ENCODE measurements around the gene SETBP1.

The SETBP1 gene

DNA sequence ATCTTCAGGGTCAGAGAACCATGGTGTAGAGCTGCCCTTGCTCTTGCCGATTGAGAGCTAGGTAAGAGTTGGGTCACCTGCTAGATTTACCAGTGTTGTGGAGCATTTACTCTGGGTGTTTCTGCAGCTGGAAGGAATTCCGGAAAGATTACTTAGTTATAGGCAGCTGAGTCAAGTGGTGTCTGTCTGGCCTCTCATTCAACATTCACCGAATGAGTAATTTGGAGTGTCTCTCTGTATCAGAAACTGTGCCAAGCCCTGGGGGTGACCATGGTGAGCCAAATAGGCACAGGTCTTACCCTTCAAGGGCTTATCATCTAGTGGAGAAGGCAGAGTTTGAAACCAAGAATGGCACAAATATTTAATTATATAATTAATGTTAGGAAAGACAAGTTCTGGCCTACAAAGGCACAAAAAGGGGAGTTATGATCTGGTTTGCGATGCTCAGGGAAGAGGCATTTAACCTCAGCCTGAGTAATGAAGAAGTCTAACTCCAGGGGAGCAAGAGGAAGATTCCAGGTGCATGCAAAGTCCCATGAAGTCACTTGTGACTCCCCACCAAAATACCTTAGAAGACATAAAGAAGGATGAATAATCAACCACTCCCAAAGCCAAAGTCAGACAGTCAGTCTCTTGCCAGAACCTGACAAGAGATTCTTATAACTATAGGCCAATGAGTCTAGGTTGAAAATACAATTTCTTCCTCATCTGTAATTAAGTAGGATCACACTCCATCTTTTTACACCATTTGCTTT is 12.5 kb downstream of the SETBP1 start:
- no peak overlapping the region for H2BK5ac ChIP-seq (ENCODE audit: low read length)
- no peak overlapping the region for H2AK5ac ChIP-seq (ENCODE audit: low read depth, low read length)
- H3K79me1 ChIP-seq (ENCODE audit: low read depth, low read length) = peaks cover 2% of the 10 kb centered on the region
- no peak overlapping the region for H3K27ac ChIP-seq (replicated peaks; ENCODE audit: low read length)
- no CpG with 5 or more reads among the region's 4 CpGs for WGBS, 2 donors (ENCODE audit: extremely low coverage in 2 of 2, insufficient read length in 2 of 2, insufficient replicate concordance in 1 of 2)
- no peak for DNase-seq (ENCODE audit: low spot score)
- H3K9me3 ChIP-seq (replicated peaks in 1 of 2; ENCODE audit: control insufficient read depth in 2 of 2, insufficient read depth in 1 of 2, low read depth in 1 of 2, low read length in 2 of 2) = peaks cover 0 to 4% of the 10 kb centered on the region in 2 donors
- H2BK120ac ChIP-seq (ENCODE audit: low read depth, low read length) = no peak overlapping the region
- H2AFZ ChIP-seq (ENCODE audit: low read length) = no peak overlapping the region
- no peak overlapping the region for H3K4ac ChIP-seq (ENCODE audit: low read length)
- no peak overlapping the region for H3K23ac ChIP-seq (ENCODE audit: low read depth, low read length, poor library complexity)
- H3K18ac ChIP-seq (ENCODE audit: low read length) = no peak overlapping the region
- no peaks in the 10 kb centered on the region for H3K27me3 ChIP-seq (ENCODE audit: control insufficient read depth in 3 of 3, insufficient read depth in 3 of 3, low read depth in 1 of 3, low read length in 3 of 3)
- H3K36me3 ChIP-seq (replicated peaks in 1 of 2; ENCODE audit: control insufficient read depth in 2 of 2, insufficient read depth in 2 of 2, low read length in 2 of 2) = peaks cover 0 to 4% of the 10 kb centered on the region in 2 donors
- H2BK15ac ChIP-seq (ENCODE audit: low read length) = no peak overlapping the region
- H3K4me1 ChIP-seq (ENCODE audit: control insufficient read depth in 2 of 2, insufficient read depth in 1 of 2, low read depth in 1 of 2, low read length in 2 of 2) = peaks cover 3 to 13% of the 10 kb centered on the region in 2 donors
- no peak overlapping the region for H4K91ac ChIP-seq (ENCODE audit: low read depth, low read length, poor library complexity)
- H2BK12ac ChIP-seq (ENCODE audit: low read length) = no peak overlapping the region
- no peak overlapping the region for H3K9ac ChIP-seq (ENCODE audit: low read depth, low read length, poor library complexity)
- H3K4me3 ChIP-seq (ENCODE audit: low read length in 2 of 2) = no peak overlapping the region
- H3K4me2 ChIP-seq (ENCODE audit: insufficient read depth, low read length, poor library complexity, severe bottlenecking) = no peak overlapping the region
- no peak overlapping the region for H3K14ac ChIP-seq (ENCODE audit: low read length)
- no peak overlapping the region for H4K8ac ChIP-seq (ENCODE audit: low read depth, low read length)

DNA sequence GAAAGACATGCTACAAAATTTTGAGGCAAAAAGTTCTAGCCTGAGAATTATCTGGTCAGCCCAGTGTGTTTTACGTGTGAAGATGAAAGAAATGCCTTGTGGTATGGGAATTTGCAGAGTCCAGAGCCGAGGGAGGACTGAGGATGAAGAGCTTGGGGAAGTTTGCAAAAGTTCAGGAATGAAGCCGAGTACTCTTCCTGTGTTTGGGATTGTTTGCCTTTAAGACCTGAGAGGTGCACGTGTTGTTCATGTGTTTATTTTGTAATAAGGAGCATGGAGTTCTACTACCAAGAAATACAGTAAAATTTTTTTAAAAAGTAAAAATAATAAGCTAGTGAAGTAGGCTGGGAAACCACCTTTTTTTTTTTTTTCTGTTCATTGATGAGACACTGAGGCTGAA is 14.8 kb downstream of the SETBP1 start:
- peaks cover 3 to 13% of the 10 kb centered on the region in 2 donors for H3K4me1 ChIP-seq (ENCODE audit: control insufficient read depth in 2 of 2, insufficient read depth in 1 of 2, low read depth in 1 of 2, low read length in 2 of 2)
- no peak overlapping the region for H3K23ac ChIP-seq (ENCODE audit: low read depth, low read length, poor library complexity)
- H3K27me3 ChIP-seq (ENCODE audit: control insufficient read depth in 3 of 3, insufficient read depth in 3 of 3, low read depth in 1 of 3, low read length in 3 of 3) = no peaks in the 10 kb centered on the region
- no peak overlapping the region for H2AK5ac ChIP-seq (ENCODE audit: low read depth, low read length)
- H3K36me3 ChIP-seq (replicated peaks in 1 of 2; ENCODE audit: control insufficient read depth in 2 of 2, insufficient read depth in 2 of 2, low read length in 2 of 2) = peaks cover 0 to 4% of the 10 kb centered on the region in 2 donors
- H2BK120ac ChIP-seq (ENCODE audit: low read depth, low read length) = no peak overlapping the region
- no peak overlapping the region for H2BK12ac ChIP-seq (ENCODE audit: low read length)
- H2BK15ac ChIP-seq (ENCODE audit: low read length) = no peak overlapping the region
- no peak overlapping the region for H3K27ac ChIP-seq (replicated peaks; ENCODE audit: low read length)
- no peak overlapping the region for H4K91ac ChIP-seq (ENCODE audit: low read depth, low read length, poor library complexity)
- peaks cover 2% of the 10 kb centered on the region for H3K79me1 ChIP-seq (ENCODE audit: low read depth, low read length)
- H3K4me3 ChIP-seq (ENCODE audit: low read length in 2 of 2) = no peak overlapping the region
- peaks cover 0 to 4% of the 10 kb centered on the region in 2 donors for H3K9me3 ChIP-seq (replicated peaks in 1 of 2; ENCODE audit: control insufficient read depth in 2 of 2, insufficient read depth in 1 of 2, low read depth in 1 of 2, low read length in 2 of 2)
- no peak overlapping the region for H3K9ac ChIP-seq (ENCODE audit: low read depth, low read length, poor library complexity)
- no peak overlapping the region for H4K8ac ChIP-seq (ENCODE audit: low read depth, low read length)
- H3K14ac ChIP-seq (ENCODE audit: low read length) = no peak overlapping the region
- no peak overlapping the region for H2AFZ ChIP-seq (ENCODE audit: low read length)
- DNase-seq (ENCODE audit: low spot score) = no peak
- WGBS, 2 donors (ENCODE audit: extremely low coverage in 2 of 2, insufficient read length in 2 of 2, insufficient replicate concordance in 1 of 2) = no CpG with 5 or more reads among the region's 4 CpGs
- no peak overlapping the region for H3K4me2 ChIP-seq (ENCODE audit: insufficient read depth, low read length, poor library complexity, severe bottlenecking)
- H3K4ac ChIP-seq (ENCODE audit: low read length) = no peak overlapping the region
- no peak overlapping the region for H2BK5ac ChIP-seq (ENCODE audit: low read length)
- no peak overlapping the region for H3K18ac ChIP-seq (ENCODE audit: low read length)

GRCh38 chr18:44696892-44697291 is 16.2 kb downstream of the SETBP1 start:
- DNase-seq (ENCODE audit: low spot score) = no peak
- Histone ChIP-seq H4K8ac (ENCODE audit: low read depth, low read length) (no peak overlapping the region), H3K23ac (ENCODE audit: low read depth, low read length, poor library complexity) (no peak overlapping the region), H3K4me3 (ENCODE audit: low read length in 2 of 2) (no peak overlapping the region), H3K36me3 (replicated peaks in 1 of 2; ENCODE audit: control insufficient read depth in 2 of 2, insufficient read depth in 2 of 2, low read length in 2 of 2) (peaks cover 0 to 10% of the 10 kb centered on the region in 2 donors), H3K14ac (ENCODE audit: low read length) (no peak overlapping the region), H2BK15ac (ENCODE audit: low read length) (no peak overlapping the region), H3K4ac (ENCODE audit: low read length) (no peak overlapping the region), H3K18ac (ENCODE audit: low read length) (peak overlapping the region; percentile 27), H3K4me1 (ENCODE audit: control insufficient read depth in 2 of 2, insufficient read depth in 1 of 2, low read depth in 1 of 2, low read length in 2 of 2) (peaks cover 3 to 15% of the 10 kb centered on the region in 2 donors), H2AK5ac (ENCODE audit: low read depth, low read length) (no peak overlapping the region), H3K27ac (replicated peaks; ENCODE audit: low read length) (no peak overlapping the region), H2AFZ (ENCODE audit: low read length) (no peak overlapping the region), H2BK120ac (ENCODE audit: low read depth, low read length) (no peak overlapping the region), H3K9ac (ENCODE audit: low read depth, low read length, poor library complexity) (no peak overlapping the region), H3K79me1 (ENCODE audit: low read depth, low read length) (no peaks in the 10 kb centered on the region), H3K27me3 (ENCODE audit: control insufficient read depth in 3 of 3, insufficient read depth in 3 of 3, low read depth in 1 of 3, low read length in 3 of 3) (no peaks in the 10 kb centered on the region), H4K91ac (ENCODE audit: low read depth, low read length, poor library complexity) (no peak overlapping the region), H3K9me3 (replicated peaks in 1 of 2; ENCODE audit: control insufficient read depth in 2 of 2, insufficient read depth in 1 of 2, low read depth in 1 of 2, low read length in 2 of 2) (peaks cover 0 to 4% of the 10 kb centered on the region in 2 donors), H2BK12ac (ENCODE audit: low read length) (no peak overlapping the region), H2BK5ac (ENCODE audit: low read length) (no peak overlapping the region), H3K4me2 (ENCODE audit: insufficient read depth, low read length, poor library complexity, severe bottlenecking) (no peak overlapping the region)
- no CpG with 5 or more reads among the region's 9 CpGs for WGBS, 2 donors (ENCODE audit: extremely low coverage in 2 of 2, insufficient read length in 2 of 2, insufficient replicate concordance in 1 of 2)

DNA sequence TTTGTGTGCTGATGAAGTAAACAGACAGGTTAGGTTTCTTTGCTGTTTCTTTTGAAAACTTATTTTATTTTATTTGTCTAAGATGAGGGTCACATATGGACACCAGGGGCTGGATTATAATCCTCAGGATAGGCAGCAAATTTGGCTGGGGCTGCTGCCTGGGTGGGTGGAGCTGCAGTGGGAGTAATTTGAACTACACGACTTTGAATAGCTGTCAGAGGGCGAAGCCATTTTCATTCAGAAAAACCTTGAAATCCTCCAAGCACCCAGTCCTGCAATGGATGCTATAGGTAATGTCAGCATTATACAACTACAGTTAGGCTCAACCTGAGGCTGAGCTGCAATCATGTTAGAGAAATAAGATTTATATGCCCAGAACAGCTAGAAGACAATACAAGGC is 16.6 kb downstream of the SETBP1 start:
- WGBS, 2 donors (ENCODE audit: extremely low coverage in 2 of 2, insufficient read length in 2 of 2, insufficient replicate concordance in 1 of 2) = no CpG with 5 or more reads among the region's 2 CpGs
- H2BK120ac ChIP-seq (ENCODE audit: low read depth, low read length) = no peak overlapping the region
- no peak overlapping the region for H3K27ac ChIP-seq (replicated peaks; ENCODE audit: low read length)
- peaks cover 3 to 15% of the 10 kb centered on the region in 2 donors for H3K4me1 ChIP-seq (ENCODE audit: control insufficient read depth in 2 of 2, insufficient read depth in 1 of 2, low read depth in 1 of 2, low read length in 2 of 2)
- H3K18ac ChIP-seq (ENCODE audit: low read length) = no peak overlapping the region
- no peak overlapping the region for H3K4ac ChIP-seq (ENCODE audit: low read length)
- H3K36me3 ChIP-seq (replicated peaks in 1 of 2; ENCODE audit: control insufficient read depth in 2 of 2, insufficient read depth in 2 of 2, low read length in 2 of 2) = peaks cover 0 to 15% of the 10 kb centered on the region in 2 donors
- no peak overlapping the region for H4K91ac ChIP-seq (ENCODE audit: low read depth, low read length, poor library complexity)
- H3K9me3 ChIP-seq (replicated peaks in 1 of 2; ENCODE audit: control insufficient read depth in 2 of 2, insufficient read depth in 1 of 2, low read depth in 1 of 2, low read length in 2 of 2) = peaks cover 0 to 4% of the 10 kb centered on the region in 2 donors
- no peak overlapping the region for H2AFZ ChIP-seq (ENCODE audit: low read length)
- no peak overlapping the region for H3K23ac ChIP-seq (ENCODE audit: low read depth, low read length, poor library complexity)
- no peak overlapping the region for H3K4me2 ChIP-seq (ENCODE audit: insufficient read depth, low read length, poor library complexity, severe bottlenecking)
- no peaks in the 10 kb centered on the region for H3K27me3 ChIP-seq (ENCODE audit: control insufficient read depth in 3 of 3, insufficient read depth in 3 of 3, low read depth in 1 of 3, low read length in 3 of 3)
- H2BK12ac ChIP-seq (ENCODE audit: low read length) = no peak overlapping the region
- H2BK15ac ChIP-seq (ENCODE audit: low read length) = no peak overlapping the region
- no peak overlapping the region for H2BK5ac ChIP-seq (ENCODE audit: low read length)
- H3K14ac ChIP-seq (ENCODE audit: low read length) = no peak overlapping the region
- H3K9ac ChIP-seq (ENCODE audit: low read depth, low read length, poor library complexity) = no peak overlapping the region
- no peak for DNase-seq (ENCODE audit: low spot score)
- H3K4me3 ChIP-seq (ENCODE audit: low read length in 2 of 2) = no peak overlapping the region
- no peak overlapping the region for H2AK5ac ChIP-seq (ENCODE audit: low read depth, low read length)
- H4K8ac ChIP-seq (ENCODE audit: low read depth, low read length) = no peak overlapping the region
- no peaks in the 10 kb centered on the region for H3K79me1 ChIP-seq (ENCODE audit: low read depth, low read length)

Measured in neuronal stem cell (in vitro differentiated cells).